ENCODE results near the gene KIAA1217. TPM values are rescaled to one million over a fixed set of nuclear protein-coding genes. Genes with fewer than 3 reads are reported as not detected.

KIAA1217 gene
- total and polyA plus RNA-seq, 12 donors: 10.8 to 73.7 (median 40.8) TPM

DNA sequence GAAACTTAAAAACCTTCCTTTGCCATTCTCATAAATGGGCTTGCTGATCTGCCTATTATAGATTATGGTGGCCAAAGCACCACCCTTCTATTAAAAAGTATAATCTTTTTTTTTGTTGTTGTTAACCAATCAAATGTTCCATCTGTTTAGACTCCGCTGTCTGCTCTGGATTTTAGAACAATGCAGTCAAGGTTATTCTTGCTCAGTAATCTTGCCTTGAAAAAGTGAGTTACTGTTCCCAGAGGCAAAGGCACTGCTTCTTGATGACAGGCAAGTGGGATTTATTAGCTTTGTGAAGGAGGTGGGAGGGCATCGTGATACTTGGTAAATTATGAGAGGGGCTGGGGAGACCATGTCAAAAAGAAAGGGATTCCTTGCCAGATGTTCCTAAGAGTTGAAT, 143.5 kb downstream of the KIAA1217 start:
- 38 to 51% (median 42%) methylated on average over 2 of the region's 2 CpGs for WGBS, 4 donors
- Histone ChIP-seq H3K27me3 (no peaks in the 10 kb centered on the region), H3K4me3 (no peak overlapping the region), H3K9me3 (replicated peaks in 1 of 3) (no peaks in the 10 kb centered on the region), H3K27ac (peak overlapping the region in 2 of 5 donors; percentile 24 to 30), H3K4me1 (replicated peaks in 1 of 2) (peaks cover 17 to 26% of the 10 kb centered on the region in 2 donors), H3K36me3 (replicated peaks in 1 of 2) (no peaks in the 10 kb centered on the region)
- no peak for TF ChIP-seq POLR2A (IDR thresholded peaks at IDR 0.05)
- TF ChIP-seq, protein P1, sequence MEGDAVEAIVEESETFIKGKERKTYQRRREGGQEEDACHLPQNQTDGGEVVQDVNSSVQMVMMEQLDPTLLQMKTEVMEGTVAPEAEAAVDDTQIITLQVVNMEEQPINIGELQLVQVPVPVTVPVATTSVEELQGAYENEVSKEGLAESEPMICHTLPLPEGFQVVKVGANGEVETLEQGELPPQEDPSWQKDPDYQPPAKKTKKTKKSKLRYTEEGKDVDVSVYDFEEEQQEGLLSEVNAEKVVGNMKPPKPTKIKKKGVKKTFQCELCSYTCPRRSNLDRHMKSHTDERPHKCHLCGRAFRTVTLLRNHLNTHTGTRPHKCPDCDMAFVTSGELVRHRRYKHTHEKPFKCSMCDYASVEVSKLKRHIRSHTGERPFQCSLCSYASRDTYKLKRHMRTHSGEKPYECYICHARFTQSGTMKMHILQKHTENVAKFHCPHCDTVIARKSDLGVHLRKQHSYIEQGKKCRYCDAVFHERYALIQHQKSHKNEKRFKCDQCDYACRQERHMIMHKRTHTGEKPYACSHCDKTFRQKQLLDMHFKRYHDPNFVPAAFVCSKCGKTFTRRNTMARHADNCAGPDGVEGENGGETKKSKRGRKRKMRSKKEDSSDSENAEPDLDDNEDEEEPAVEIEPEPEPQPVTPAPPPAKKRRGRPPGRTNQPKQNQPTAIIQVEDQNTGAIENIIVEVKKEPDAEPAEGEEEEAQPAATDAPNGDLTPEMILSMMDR (IDR thresholded peaks at IDR 0.05): no peak
- DNase-seq: no peak
- intact Hi-C loops (cut with DNase I): loop anchor here in 1 of 2 donors (10.0 kb wide), 1 partner anchor 148 kb away; the partner anchor contains the start of gene KIAA1217

DNA sequence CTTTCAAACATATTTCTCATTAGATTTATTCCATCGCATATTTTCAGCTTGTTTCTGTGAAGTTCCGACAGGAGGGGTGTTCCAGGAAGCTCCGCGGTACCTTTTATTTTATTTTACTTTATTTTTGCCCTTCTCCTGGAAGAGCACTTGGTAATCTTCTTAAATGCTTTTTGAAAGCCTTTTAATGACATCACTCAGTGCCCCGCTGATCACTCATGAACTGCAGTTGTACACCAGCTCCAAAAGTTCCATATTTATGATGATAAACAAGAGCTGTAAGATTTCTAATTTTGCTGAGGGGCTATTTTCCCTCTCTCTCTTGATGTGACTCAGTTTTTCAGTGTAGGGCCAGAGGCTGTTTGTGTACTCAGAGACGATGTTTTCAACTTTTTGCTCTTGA, 144.4 kb downstream of the KIAA1217 start:
- H3K27me3 ChIP-seq: no peaks in the 10 kb centered on the region

DNA sequence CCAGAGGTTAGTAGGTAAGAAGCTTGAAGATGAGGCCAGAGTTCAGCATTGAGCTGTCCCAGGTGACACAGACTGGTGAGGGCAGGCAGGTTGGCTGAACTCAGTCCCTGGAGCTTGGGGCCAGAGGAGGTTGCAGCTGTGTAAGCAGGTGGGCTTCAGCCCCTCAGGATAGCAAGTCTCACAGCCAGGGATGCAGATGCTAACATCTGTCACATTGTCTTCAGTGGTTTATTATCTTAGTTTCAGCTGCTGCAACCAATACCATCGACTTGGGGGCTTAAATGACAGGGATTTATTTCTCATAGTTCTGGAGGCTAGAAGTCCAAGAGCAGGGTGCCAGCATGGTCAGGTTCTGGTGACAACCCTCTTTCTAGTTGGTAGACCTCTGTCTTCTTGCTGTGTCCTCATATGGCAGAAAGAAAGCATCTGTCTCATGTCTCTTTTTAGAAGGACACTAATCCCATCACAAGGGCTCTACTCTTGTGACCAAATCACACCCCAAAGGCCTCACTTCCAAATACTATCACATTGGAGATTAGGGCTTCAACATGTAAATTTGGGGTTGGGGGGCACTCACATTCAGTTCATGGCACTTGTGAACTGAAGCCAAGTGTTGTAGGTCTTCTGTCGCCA, 146.2 kb downstream of the KIAA1217 start:
- TF ChIP-seq, protein P1 (IDR thresholded peaks at IDR 0.05): no peak
- TF ChIP-seq POLR2A (IDR thresholded peaks at IDR 0.05): no peak
- Histone ChIP-seq H3K4me3 (no peak overlapping the region), H3K36me3 (replicated peaks in 1 of 2) (no peaks in the 10 kb centered on the region), H3K27ac (no peak overlapping the region), H3K9me3 (replicated peaks in 1 of 3) (no peaks in the 10 kb centered on the region), H3K27me3 (no peaks in the 10 kb centered on the region), H3K4me1 (replicated peaks in 1 of 2) (peaks cover 17 to 26% of the 10 kb centered on the region in 2 donors)
- 76 to 85% (median 79%) methylated on average over 2 of the region's 2 CpGs for WGBS, 4 donors
- no peak for DNase-seq
- intact Hi-C loops (cut with DNase I): loop anchor here in 1 of 2 donors (10.0 kb wide), 1 partner anchor 150 kb away; the partner anchor contains the start of gene KIAA1217

More for the DNA sequence above, 144.4 kb downstream of the KIAA1217 start:
- Histone ChIP-seq H3K4me3 (no peak overlapping the region), H3K4me1 (replicated peaks in 1 of 2) (peaks cover 17 to 26% of the 10 kb centered on the region in 2 donors), H3K36me3 (replicated peaks in 1 of 2) (no peaks in the 10 kb centered on the region), H3K27ac (peak overlapping the region in 3 of 5 donors; percentile 24 to 39 (median 34)), H3K9me3 (replicated peaks in 1 of 3) (no peaks in the 10 kb centered on the region)
- 80 to 90% (median 85%) methylated on average over 6 of the region's 6 CpGs for WGBS, 4 donors
- intact Hi-C loops (cut with DNase I): loop anchor here in 1 of 2 donors (10.0 kb wide), 1 partner anchor 149 kb away; the partner anchor contains the start of gene KIAA1217
- TF ChIP-seq POLR2A (IDR thresholded peaks at IDR 0.05): no peak
- TF ChIP-seq, protein P1 (IDR thresholded peaks at IDR 0.05): no peak
- DNase-seq: no peak

DNA sequence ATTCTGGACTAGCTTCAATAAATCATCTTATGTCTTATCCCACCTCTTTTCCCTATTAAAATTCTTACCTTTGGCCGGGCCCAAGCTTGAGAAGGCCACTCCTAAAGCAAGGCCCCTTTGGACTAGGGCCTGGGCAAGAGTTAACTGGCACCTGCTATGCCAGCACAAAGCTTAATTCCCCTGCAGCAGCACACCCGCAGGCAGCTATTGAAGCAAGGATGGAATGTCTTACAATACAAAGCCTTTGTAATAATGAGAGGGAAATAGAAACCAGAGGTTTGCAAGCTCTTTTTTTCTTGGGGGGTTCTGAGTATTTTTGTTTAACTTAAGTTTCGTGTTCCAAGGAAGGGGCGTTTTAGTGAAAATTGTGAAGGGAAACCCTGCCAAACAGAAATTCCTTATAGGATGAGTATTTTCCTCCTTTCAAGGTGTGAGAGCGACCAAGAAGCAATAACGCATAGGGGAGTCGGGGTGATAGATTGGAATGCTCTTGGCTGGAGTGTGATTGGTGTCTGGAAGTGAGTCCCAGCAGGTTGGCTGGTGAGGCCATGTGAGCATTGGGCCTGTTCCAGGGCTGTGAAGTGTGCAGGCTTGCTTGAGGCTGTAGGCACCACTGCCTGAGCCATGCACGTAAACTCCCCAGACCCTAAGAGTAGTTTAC, 148.5 kb downstream of the KIAA1217 start:
- Histone ChIP-seq H3K27ac (no peak overlapping the region), H3K27me3 (no peaks in the 10 kb centered on the region), H3K36me3 (replicated peaks in 1 of 2) (no peaks in the 10 kb centered on the region), H3K4me1 (replicated peaks in 1 of 2) (peaks cover 8 to 13% of the 10 kb centered on the region in 2 donors), H3K4me3 (no peak overlapping the region), H3K9me3 (replicated peaks in 1 of 3) (no peaks in the 10 kb centered on the region)
- 89 to 93% (median 90%) methylated on average over 8 of the region's 8 CpGs for WGBS, 4 donors
- DNase-seq: no peak
- intact Hi-C loops (cut with DNase I): loop anchor here in 1 of 2 donors (10.0 kb wide), 1 partner anchor 153 kb away; the partner anchor contains the start of gene KIAA1217
- no peak for TF ChIP-seq POLR2A (IDR thresholded peaks at IDR 0.05)
- TF ChIP-seq, protein P1 (IDR thresholded peaks at IDR 0.05): no peak

Measured in adrenal gland (tissue), 12 donors.